ENCODE data around the gene STAG1.
"Not testable (repeated sequence)": the region's sequence is repeated elsewhere in the genome, so short reads cannot be mapped to it uniquely, and the experiment has no call there.

STAG1 gene

DNA sequence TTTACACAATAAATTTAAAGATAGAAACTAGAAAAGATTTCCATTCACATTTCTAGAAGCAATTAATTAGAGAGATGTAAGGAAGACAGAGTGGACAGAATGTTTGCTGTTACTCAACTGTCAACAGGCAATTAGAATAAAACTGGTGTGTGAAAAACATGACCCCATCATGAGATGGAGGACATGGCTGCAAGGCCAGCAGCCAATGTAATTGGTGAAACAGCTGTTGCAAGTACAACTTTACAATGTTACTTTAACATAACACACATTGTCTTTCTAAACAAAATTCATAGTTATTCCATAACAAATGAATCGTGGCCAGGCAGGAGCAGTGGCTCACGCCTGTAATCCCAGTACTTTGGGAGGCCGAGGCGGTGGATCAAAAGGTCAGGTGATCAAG lies 28.6 kb upstream of the STAG1 start:
- no peak for TF ChIP-seq EZH2phosphoT487 (IDR thresholded peaks at IDR 0.05; ENCODE audit: low read depth)
- TF ChIP-seq, protein P1, sequence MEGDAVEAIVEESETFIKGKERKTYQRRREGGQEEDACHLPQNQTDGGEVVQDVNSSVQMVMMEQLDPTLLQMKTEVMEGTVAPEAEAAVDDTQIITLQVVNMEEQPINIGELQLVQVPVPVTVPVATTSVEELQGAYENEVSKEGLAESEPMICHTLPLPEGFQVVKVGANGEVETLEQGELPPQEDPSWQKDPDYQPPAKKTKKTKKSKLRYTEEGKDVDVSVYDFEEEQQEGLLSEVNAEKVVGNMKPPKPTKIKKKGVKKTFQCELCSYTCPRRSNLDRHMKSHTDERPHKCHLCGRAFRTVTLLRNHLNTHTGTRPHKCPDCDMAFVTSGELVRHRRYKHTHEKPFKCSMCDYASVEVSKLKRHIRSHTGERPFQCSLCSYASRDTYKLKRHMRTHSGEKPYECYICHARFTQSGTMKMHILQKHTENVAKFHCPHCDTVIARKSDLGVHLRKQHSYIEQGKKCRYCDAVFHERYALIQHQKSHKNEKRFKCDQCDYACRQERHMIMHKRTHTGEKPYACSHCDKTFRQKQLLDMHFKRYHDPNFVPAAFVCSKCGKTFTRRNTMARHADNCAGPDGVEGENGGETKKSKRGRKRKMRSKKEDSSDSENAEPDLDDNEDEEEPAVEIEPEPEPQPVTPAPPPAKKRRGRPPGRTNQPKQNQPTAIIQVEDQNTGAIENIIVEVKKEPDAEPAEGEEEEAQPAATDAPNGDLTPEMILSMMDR (IDR thresholded peaks at IDR 0.05; ENCODE audit: low read depth, low read length), result no peak
- H3K27me3 ChIP-seq (ENCODE audit: low read depth, low read length), result no peaks in the 10 kb centered on the region
- no peaks in the 10 kb centered on the region for H3K79me2 ChIP-seq (ENCODE audit: low read length)
- H3K9ac ChIP-seq (ENCODE audit: low read length), result no peak overlapping the region
- no peaks in the 10 kb centered on the region for H3K36me3 ChIP-seq (replicated peaks; ENCODE audit: low read depth, low read length)
- no peaks in the 10 kb centered on the region for H3K9me3 ChIP-seq (ENCODE audit: insufficient read depth, low read length)
- H3K4me2 ChIP-seq (ENCODE audit: low read length), result no peak overlapping the region
- no peak overlapping the region for H2AFZ ChIP-seq (ENCODE audit: low read depth, low read length)
- no peak overlapping the region for H3K4me3 ChIP-seq (ENCODE audit: low read length)
- H3K4me1 ChIP-seq (ENCODE audit: low read length), result no peaks in the 10 kb centered on the region
- no peaks in the 10 kb centered on the region for H4K20me1 ChIP-seq (ENCODE audit: insufficient read depth, low read length)
- no peak overlapping the region for H3K27ac ChIP-seq (ENCODE audit: low read length)

DNA sequence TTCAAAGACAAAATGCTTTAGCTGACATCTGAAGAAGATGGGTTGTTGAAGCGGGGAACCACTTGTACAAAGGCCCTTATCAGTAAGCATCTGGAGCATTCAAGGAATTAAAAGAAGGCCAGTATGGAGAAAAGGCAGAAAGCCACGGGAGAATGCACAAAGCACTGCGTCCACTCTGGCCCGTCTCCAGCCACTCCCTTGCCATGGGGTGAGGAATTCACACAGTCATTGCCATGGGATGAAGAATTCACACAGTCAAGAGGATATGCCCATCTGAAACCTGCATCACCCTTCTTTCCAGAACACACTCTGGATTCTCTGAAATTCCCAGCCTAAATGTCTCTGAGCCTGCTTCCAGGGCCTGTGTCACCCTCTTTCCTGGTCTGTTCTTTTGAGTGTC lies 26.7 kb upstream of the STAG1 start:
- Histone ChIP-seq H3K9ac (ENCODE audit: low read length) (no peak overlapping the region), H3K36me3 (replicated peaks; ENCODE audit: low read depth, low read length) (no peaks in the 10 kb centered on the region), H4K20me1 (ENCODE audit: insufficient read depth, low read length) (no peaks in the 10 kb centered on the region), H2AFZ (ENCODE audit: low read depth, low read length) (no peak overlapping the region), H3K27me3 (ENCODE audit: low read depth, low read length) (no peaks in the 10 kb centered on the region), H3K27ac (ENCODE audit: low read length) (no peak overlapping the region), H3K4me3 (ENCODE audit: low read length) (no peak overlapping the region), H3K79me2 (ENCODE audit: low read length) (no peaks in the 10 kb centered on the region), H3K4me2 (ENCODE audit: low read length) (no peak overlapping the region), H3K9me3 (ENCODE audit: insufficient read depth, low read length) (no peaks in the 10 kb centered on the region), H3K4me1 (ENCODE audit: low read length) (no peaks in the 10 kb centered on the region)
- no peak for TF ChIP-seq EZH2phosphoT487 (IDR thresholded peaks at IDR 0.05; ENCODE audit: low read depth)
- TF ChIP-seq, protein P1 (IDR thresholded peaks at IDR 0.05; ENCODE audit: low read depth, low read length), result no peak

DNA sequence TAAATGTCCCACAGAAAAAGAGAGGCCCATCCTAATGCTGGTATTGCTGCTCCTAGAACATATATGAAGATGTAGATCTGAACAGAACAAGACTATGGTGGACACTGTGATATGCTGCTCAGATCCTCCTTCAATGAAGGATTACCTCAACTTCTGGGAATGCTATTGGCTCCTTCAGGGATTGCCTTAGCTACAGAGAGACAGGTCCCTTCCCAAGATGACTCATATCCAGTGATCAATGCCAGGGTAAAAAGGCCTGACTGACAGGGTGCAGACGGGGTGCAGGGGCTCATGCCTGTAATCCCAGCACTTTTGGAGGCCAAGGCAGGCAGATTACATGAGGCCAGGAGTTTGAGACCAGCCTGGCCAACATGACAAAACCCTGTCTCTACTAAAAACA lies 20.5 kb upstream of the STAG1 start:
- H2AFZ ChIP-seq (ENCODE audit: low read depth, low read length), result no peak overlapping the region
- no peak for TF ChIP-seq EZH2phosphoT487 (IDR thresholded peaks at IDR 0.05; ENCODE audit: low read depth)
- TF ChIP-seq, protein P1 (IDR thresholded peaks at IDR 0.05; ENCODE audit: low read depth, low read length), result no peak
- H3K4me1 ChIP-seq (ENCODE audit: low read length), result peaks cover 7% of the 10 kb centered on the region
- no peak overlapping the region for H3K4me3 ChIP-seq (ENCODE audit: low read length)
- no peaks in the 10 kb centered on the region for H3K79me2 ChIP-seq (ENCODE audit: low read length)
- H3K4me2 ChIP-seq (ENCODE audit: low read length), result no peak overlapping the region
- no peaks in the 10 kb centered on the region for H3K36me3 ChIP-seq (replicated peaks; ENCODE audit: low read depth, low read length)
- no peak overlapping the region for H3K27ac ChIP-seq (ENCODE audit: low read length)
- H3K9ac ChIP-seq (ENCODE audit: low read length), result no peak overlapping the region
- no peaks in the 10 kb centered on the region for H4K20me1 ChIP-seq (ENCODE audit: insufficient read depth, low read length)
- no peaks in the 10 kb centered on the region for H3K27me3 ChIP-seq (ENCODE audit: low read depth, low read length)
- no peaks in the 10 kb centered on the region for H3K9me3 ChIP-seq (ENCODE audit: insufficient read depth, low read length)

DNA sequence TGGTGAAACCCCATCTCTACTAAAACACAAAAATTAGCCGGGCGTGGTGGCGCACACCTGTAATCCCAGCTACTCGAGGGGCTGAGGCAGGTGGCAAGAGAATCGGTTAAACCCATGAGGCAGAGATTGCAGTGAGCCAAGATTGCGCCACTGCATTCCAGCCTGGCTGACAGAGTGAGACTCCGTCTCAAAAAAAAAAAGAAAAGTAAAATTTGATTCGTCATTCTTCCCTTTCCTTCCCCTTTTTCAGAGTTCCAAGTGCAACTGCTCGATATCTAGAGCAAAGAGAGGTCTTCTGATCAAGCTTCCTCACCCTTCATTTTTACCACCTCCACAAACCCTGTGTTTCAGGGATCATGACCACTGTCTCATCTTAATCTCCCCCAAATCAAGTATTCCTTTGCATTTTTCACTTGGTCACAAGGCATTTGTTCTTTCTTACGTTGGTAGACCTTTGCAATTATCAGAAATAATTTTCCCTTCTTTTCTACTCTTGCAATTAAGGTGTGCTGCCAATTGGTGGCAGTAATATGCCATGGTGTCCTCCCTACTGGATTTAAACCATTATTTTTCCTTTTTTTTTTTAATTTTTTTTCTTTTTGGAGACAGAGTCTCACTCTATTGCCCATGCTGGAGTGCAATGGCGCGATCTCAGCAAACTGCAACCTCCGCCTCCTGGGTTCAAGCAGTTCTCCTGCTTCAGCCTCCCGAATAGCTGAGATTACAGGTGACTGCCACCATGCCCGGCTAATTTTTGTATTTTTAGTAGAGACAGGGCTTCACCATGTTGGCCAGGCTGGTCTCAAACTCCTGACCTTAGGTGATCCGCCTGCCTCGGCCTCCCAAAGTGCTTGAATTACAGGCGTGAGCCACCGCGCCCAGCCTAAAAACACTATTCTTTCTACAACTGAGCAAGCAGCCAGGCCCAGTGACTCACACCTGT lies 6.3 kb upstream of the STAG1 start:
- not testable (repeated sequence) for H3K36me3 ChIP-seq (replicated peaks; ENCODE audit: low read depth, low read length); H3K27ac ChIP-seq (ENCODE audit: low read length); H4K20me1 ChIP-seq (ENCODE audit: insufficient read depth, low read length); H2AFZ ChIP-seq (ENCODE audit: low read depth, low read length); H3K9ac ChIP-seq (ENCODE audit: low read length); H3K9me3 ChIP-seq (ENCODE audit: insufficient read depth, low read length); H3K4me2 ChIP-seq (ENCODE audit: low read length); H3K79me2 ChIP-seq (ENCODE audit: low read length); H3K4me3 ChIP-seq (ENCODE audit: low read length); H3K27me3 ChIP-seq (ENCODE audit: low read depth, low read length)
- TF ChIP-seq, protein P1 (IDR thresholded peaks at IDR 0.05; ENCODE audit: low read depth, low read length), result peak; percentile 71
- peaks cover 12% of the 10 kb centered on the region for H3K4me1 ChIP-seq (ENCODE audit: low read length)

Measured in OCI-LY3 (cell line).